ENCODE results near the gene TAF1. TPM values are rescaled to one million over a fixed set of nuclear protein-coding genes. Genes with fewer than 3 reads are reported as not detected.

TAF1 gene
- total RNA-seq, 2 donors from 2014 or later, result 27.1 to 67.9 TPM

- H3K27ac ChIP-seq, result no peak overlapping the region
- no peak for TF ChIP-seq POLR2A (IDR thresholded peaks at IDR 0.05)
- TF ChIP-seq POLR2AphosphoS5 (IDR thresholded peaks at IDR 0.05), result no peak
- TF ChIP-seq CTCF (IDR thresholded peaks at IDR 0.05), result no peak
- no peak overlapping the region for H3K4me3 ChIP-seq
- DNase-seq (ENCODE audit: low spot score), result no peak
- no peaks in the 10 kb centered on the region for H3K9me3 ChIP-seq
- no peaks in the 10 kb centered on the region for H3K4me1 ChIP-seq (replicated peaks)
- no peaks in the 10 kb centered on the region for H3K36me3 ChIP-seq
- no peaks in the 10 kb centered on the region for H3K27me3 ChIP-seq (replicated peaks; ENCODE audit: insufficient read depth)
- intact Hi-C loops (cut with DNase I), result no loop called here
These were observed 98.8 kb downstream of the TAF1 start for GRCh38 chrX:71464968-71465367.

GRCh38 chrX:71466979-71467523, 100.9 kb downstream of the TAF1 start:
- Histone ChIP-seq H3K9me3 (no peaks in the 10 kb centered on the region), H3K27me3 (replicated peaks; ENCODE audit: insufficient read depth) (no peaks in the 10 kb centered on the region), H3K4me3 (no peak overlapping the region), H3K27ac (no peak overlapping the region), H3K4me1 (replicated peaks) (no peaks in the 10 kb centered on the region), H3K36me3 (no peaks in the 10 kb centered on the region)
- TF ChIP-seq CTCF (IDR thresholded peaks at IDR 0.05) (no peak), POLR2AphosphoS5 (IDR thresholded peaks at IDR 0.05) (no peak)
- DNase-seq (ENCODE audit: low spot score), result no peak
- WGBS, result 84% methylated on average over 5 of the region's 5 CpGs
- intact Hi-C loops (cut with DNase I), result no loop called here

GRCh38 chrX:71475785-71476540, 109.8 kb downstream of the TAF1 start:
- no peak overlapping the region for H3K4me3 ChIP-seq

GRCh38 chrX:71482228-71482958, 116.2 kb downstream of the TAF1 start:
- intact Hi-C loops (cut with DNase I), result no loop called here
- no peaks in the 10 kb centered on the region for H3K36me3 ChIP-seq
- no peak overlapping the region for H3K4me3 ChIP-seq
- no peaks in the 10 kb centered on the region for H3K4me1 ChIP-seq (replicated peaks)
- no peak overlapping the region for H3K27ac ChIP-seq
- H3K9me3 ChIP-seq, result no peaks in the 10 kb centered on the region
- 61% methylated on average over 4 of the region's 4 CpGs for WGBS
- no peaks in the 10 kb centered on the region for H3K27me3 ChIP-seq (replicated peaks; ENCODE audit: insufficient read depth)
- DNase-seq (ENCODE audit: low spot score), result no peak
- TF ChIP-seq POLR2AphosphoS5 (IDR thresholded peaks at IDR 0.05), result no peak
- TF ChIP-seq POLR2A (IDR thresholded peaks at IDR 0.05), result no peak
- TF ChIP-seq CTCF (IDR thresholded peaks at IDR 0.05), result no peak

More at GRCh38 chrX:71475785-71476540, 109.8 kb downstream of the TAF1 start:
- Histone ChIP-seq H3K4me1 (replicated peaks) (no peaks in the 10 kb centered on the region), H3K9me3 (no peaks in the 10 kb centered on the region), H3K27ac (no peak overlapping the region), H3K36me3 (no peaks in the 10 kb centered on the region), H3K27me3 (replicated peaks; ENCODE audit: insufficient read depth) (no peaks in the 10 kb centered on the region)
- 79% methylated on average over 8 of the region's 8 CpGs for WGBS
- DNase-seq (ENCODE audit: low spot score), result no peak
- TF ChIP-seq POLR2AphosphoS5 (IDR thresholded peaks at IDR 0.05) (no peak), CTCF (IDR thresholded peaks at IDR 0.05) (no peak), POLR2A (IDR thresholded peaks at IDR 0.05) (no peak)
- intact Hi-C loops (cut with DNase I), result no loop called here

Measured in prostate gland (tissue), 2 donors.